ENCODE results near the gene CMIP.

Gene CMIP

GRCh38 chr16:81494888-81495287, 50.3 kb downstream of the CMIP start:
- H3K36me3 ChIP-seq (ENCODE audit: control insufficient read depth, insufficient read depth, low read length) = no peaks in the 10 kb centered on the region
- DNase-seq = no peak
- no peaks in the 10 kb centered on the region for H3K27me3 ChIP-seq (replicated peaks; ENCODE audit: control insufficient read depth, insufficient read depth, low read length, poor library complexity, severe bottlenecking)
- H3K4me1 ChIP-seq (ENCODE audit: control insufficient read depth, insufficient read depth, low read length, poor library complexity, severe bottlenecking) = peaks cover 4% of the 10 kb centered on the region
- H3K27ac ChIP-seq (ENCODE audit: insufficient read depth, low read length, poor library complexity, severe bottlenecking) = no peak overlapping the region
- no peak overlapping the region for H3K4me3 ChIP-seq (ENCODE audit: insufficient read depth, low read depth, low read length, poor library complexity, severe bottlenecking)
- H3K9me3 ChIP-seq (ENCODE audit: control insufficient read depth, low read length) = no peaks in the 10 kb centered on the region

GRCh38 chr16:81495321-81496234, 51.0 kb downstream of the CMIP start:
- no peak overlapping the region for H3K27ac ChIP-seq (ENCODE audit: insufficient read depth, low read length, poor library complexity, severe bottlenecking)

GRCh38 chr16:81496321-81496720, 51.7 kb downstream of the CMIP start:
- Histone ChIP-seq H3K4me1 (ENCODE audit: control insufficient read depth, insufficient read depth, low read length, poor library complexity, severe bottlenecking) (peaks cover 4% of the 10 kb centered on the region), H3K27me3 (replicated peaks; ENCODE audit: control insufficient read depth, insufficient read depth, low read length, poor library complexity, severe bottlenecking) (no peaks in the 10 kb centered on the region), H3K9me3 (ENCODE audit: control insufficient read depth, low read length) (no peaks in the 10 kb centered on the region), H3K4me3 (ENCODE audit: insufficient read depth, low read depth, low read length, poor library complexity, severe bottlenecking) (no peak overlapping the region), H3K27ac (ENCODE audit: insufficient read depth, low read length, poor library complexity, severe bottlenecking) (no peak overlapping the region), H3K36me3 (ENCODE audit: control insufficient read depth, insufficient read depth, low read length) (no peaks in the 10 kb centered on the region)
- no peak for DNase-seq

More at GRCh38 chr16:81495321-81496234, 51.0 kb downstream of the CMIP start:
- Histone ChIP-seq H3K36me3 (ENCODE audit: control insufficient read depth, insufficient read depth, low read length) (no peaks in the 10 kb centered on the region), H3K9me3 (ENCODE audit: control insufficient read depth, low read length) (no peaks in the 10 kb centered on the region), H3K4me1 (ENCODE audit: control insufficient read depth, insufficient read depth, low read length, poor library complexity, severe bottlenecking) (peaks cover 4% of the 10 kb centered on the region), H3K27me3 (replicated peaks; ENCODE audit: control insufficient read depth, insufficient read depth, low read length, poor library complexity, severe bottlenecking) (no peaks in the 10 kb centered on the region), H3K4me3 (ENCODE audit: insufficient read depth, low read depth, low read length, poor library complexity, severe bottlenecking) (no peak overlapping the region)
- no peak for DNase-seq

- no peak for DNase-seq
- no peaks in the 10 kb centered on the region for H3K9me3 ChIP-seq (ENCODE audit: control insufficient read depth, low read length)
- H3K4me1 ChIP-seq (ENCODE audit: control insufficient read depth, insufficient read depth, low read length, poor library complexity, severe bottlenecking) = peaks cover 4% of the 10 kb centered on the region
- H3K27ac ChIP-seq (ENCODE audit: insufficient read depth, low read length, poor library complexity, severe bottlenecking) = no peak overlapping the region
- no peaks in the 10 kb centered on the region for H3K27me3 ChIP-seq (replicated peaks; ENCODE audit: control insufficient read depth, insufficient read depth, low read length, poor library complexity, severe bottlenecking)
- no peaks in the 10 kb centered on the region for H3K36me3 ChIP-seq (ENCODE audit: control insufficient read depth, insufficient read depth, low read length)
- H3K4me3 ChIP-seq (ENCODE audit: insufficient read depth, low read depth, low read length, poor library complexity, severe bottlenecking) = no peak overlapping the region
These were observed 52.1 kb downstream of the CMIP start for GRCh38 chr16:81496742-81497141.

- no peaks in the 10 kb centered on the region for H3K27me3 ChIP-seq (replicated peaks; ENCODE audit: control insufficient read depth, insufficient read depth, low read length, poor library complexity, severe bottlenecking)
- no peak for DNase-seq
- H3K4me1 ChIP-seq (ENCODE audit: control insufficient read depth, insufficient read depth, low read length, poor library complexity, severe bottlenecking) = peaks cover 4% of the 10 kb centered on the region
- H3K9me3 ChIP-seq (ENCODE audit: control insufficient read depth, low read length) = no peaks in the 10 kb centered on the region
- no peaks in the 10 kb centered on the region for H3K36me3 ChIP-seq (ENCODE audit: control insufficient read depth, insufficient read depth, low read length)
- no peak overlapping the region for H3K4me3 ChIP-seq (ENCODE audit: insufficient read depth, low read depth, low read length, poor library complexity, severe bottlenecking)
- no peak overlapping the region for H3K27ac ChIP-seq (ENCODE audit: insufficient read depth, low read length, poor library complexity, severe bottlenecking)
These were observed 53.1 kb downstream of the CMIP start for GRCh38 chr16:81497690-81498089.

GRCh38 chr16:81498351-81498750, 53.7 kb downstream of the CMIP start:
- no peak for DNase-seq
- Histone ChIP-seq H3K4me1 (ENCODE audit: control insufficient read depth, insufficient read depth, low read length, poor library complexity, severe bottlenecking) (peaks cover 4% of the 10 kb centered on the region), H3K9me3 (ENCODE audit: control insufficient read depth, low read length) (no peaks in the 10 kb centered on the region), H3K27ac (ENCODE audit: insufficient read depth, low read length, poor library complexity, severe bottlenecking) (no peak overlapping the region), H3K4me3 (ENCODE audit: insufficient read depth, low read depth, low read length, poor library complexity, severe bottlenecking) (no peak overlapping the region), H3K36me3 (ENCODE audit: control insufficient read depth, insufficient read depth, low read length) (no peaks in the 10 kb centered on the region), H3K27me3 (replicated peaks; ENCODE audit: control insufficient read depth, insufficient read depth, low read length, poor library complexity, severe bottlenecking) (no peaks in the 10 kb centered on the region)

GRCh38 chr16:81499576-81500380, 55.2 kb downstream of the CMIP start:
- no peaks in the 10 kb centered on the region for H3K9me3 ChIP-seq (ENCODE audit: control insufficient read depth, low read length)
- no peak for DNase-seq
- H3K36me3 ChIP-seq (ENCODE audit: control insufficient read depth, insufficient read depth, low read length) = no peaks in the 10 kb centered on the region
- H3K4me1 ChIP-seq (ENCODE audit: control insufficient read depth, insufficient read depth, low read length, poor library complexity, severe bottlenecking) = peaks cover 4% of the 10 kb centered on the region
- H3K27ac ChIP-seq (ENCODE audit: insufficient read depth, low read length, poor library complexity, severe bottlenecking) = no peak overlapping the region
- H3K4me3 ChIP-seq (ENCODE audit: insufficient read depth, low read depth, low read length, poor library complexity, severe bottlenecking) = no peak overlapping the region
- H3K27me3 ChIP-seq (replicated peaks; ENCODE audit: control insufficient read depth, insufficient read depth, low read length, poor library complexity, severe bottlenecking) = no peaks in the 10 kb centered on the region

GRCh38 chr16:81500833-81501521, 56.4 kb downstream of the CMIP start:
- DNase-seq = no peak
- no peak overlapping the region for H3K27ac ChIP-seq (ENCODE audit: insufficient read depth, low read length, poor library complexity, severe bottlenecking)

GRCh38 chr16:81502396-81503070, 57.9 kb downstream of the CMIP start:
- Histone ChIP-seq H3K9me3 (ENCODE audit: control insufficient read depth, low read length) (no peaks in the 10 kb centered on the region), H3K4me1 (ENCODE audit: control insufficient read depth, insufficient read depth, low read length, poor library complexity, severe bottlenecking) (peaks cover under 1% of the 10 kb centered on the region), H3K27ac (ENCODE audit: insufficient read depth, low read length, poor library complexity, severe bottlenecking) (no peak overlapping the region), H3K4me3 (ENCODE audit: insufficient read depth, low read depth, low read length, poor library complexity, severe bottlenecking) (no peak overlapping the region), H3K36me3 (ENCODE audit: control insufficient read depth, insufficient read depth, low read length) (no peaks in the 10 kb centered on the region), H3K27me3 (replicated peaks; ENCODE audit: control insufficient read depth, insufficient read depth, low read length, poor library complexity, severe bottlenecking) (no peaks in the 10 kb centered on the region)
- DNase-seq = no peak

More at GRCh38 chr16:81500833-81501521, 56.4 kb downstream of the CMIP start:
- H3K4me3 ChIP-seq (ENCODE audit: insufficient read depth, low read depth, low read length, poor library complexity, severe bottlenecking) = no peak overlapping the region
- no peaks in the 10 kb centered on the region for H3K36me3 ChIP-seq (ENCODE audit: control insufficient read depth, insufficient read depth, low read length)
- H3K9me3 ChIP-seq (ENCODE audit: control insufficient read depth, low read length) = no peaks in the 10 kb centered on the region
- H3K27me3 ChIP-seq (replicated peaks; ENCODE audit: control insufficient read depth, insufficient read depth, low read length, poor library complexity, severe bottlenecking) = no peaks in the 10 kb centered on the region
- peaks cover 4% of the 10 kb centered on the region for H3K4me1 ChIP-seq (ENCODE audit: control insufficient read depth, insufficient read depth, low read length, poor library complexity, severe bottlenecking)

All from effector memory CD4-positive, alpha-beta T cell (primary cell).